ENCODE results near the gene IDH3B.
"Not testable (repeated sequence)": the region's sequence is repeated elsewhere in the genome, so short reads cannot be mapped to it uniquely, and the experiment has no call there.

Gene IDH3B

DNA sequence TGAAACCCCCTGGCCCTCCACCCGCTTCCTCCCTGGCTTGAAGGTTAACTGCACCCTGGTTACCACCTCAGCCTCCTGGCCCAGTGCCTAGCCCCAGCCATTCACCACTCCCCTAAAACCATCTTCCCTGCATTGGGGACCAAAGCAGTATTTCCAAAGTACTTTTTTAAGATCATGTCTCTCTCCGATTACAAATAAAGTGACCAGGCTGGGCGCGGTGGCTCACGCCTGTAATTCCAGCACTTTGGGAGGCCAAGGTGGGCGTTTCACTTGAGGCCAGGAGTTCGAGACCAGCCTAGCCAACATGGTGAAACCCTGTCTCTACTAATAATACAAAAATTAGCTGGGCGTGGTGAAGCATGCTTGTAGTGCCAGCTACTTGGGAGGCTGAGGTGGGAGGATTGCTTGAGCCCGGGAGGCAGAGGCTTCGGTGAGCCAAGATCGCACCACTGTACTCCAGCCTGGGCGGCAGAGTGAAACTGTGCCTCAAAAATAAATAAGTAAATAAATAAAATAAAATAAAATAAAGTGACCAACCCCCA, 32.0 kb upstream of the IDH3B start:
- DNase-seq = not testable (repeated sequence)

DNA sequence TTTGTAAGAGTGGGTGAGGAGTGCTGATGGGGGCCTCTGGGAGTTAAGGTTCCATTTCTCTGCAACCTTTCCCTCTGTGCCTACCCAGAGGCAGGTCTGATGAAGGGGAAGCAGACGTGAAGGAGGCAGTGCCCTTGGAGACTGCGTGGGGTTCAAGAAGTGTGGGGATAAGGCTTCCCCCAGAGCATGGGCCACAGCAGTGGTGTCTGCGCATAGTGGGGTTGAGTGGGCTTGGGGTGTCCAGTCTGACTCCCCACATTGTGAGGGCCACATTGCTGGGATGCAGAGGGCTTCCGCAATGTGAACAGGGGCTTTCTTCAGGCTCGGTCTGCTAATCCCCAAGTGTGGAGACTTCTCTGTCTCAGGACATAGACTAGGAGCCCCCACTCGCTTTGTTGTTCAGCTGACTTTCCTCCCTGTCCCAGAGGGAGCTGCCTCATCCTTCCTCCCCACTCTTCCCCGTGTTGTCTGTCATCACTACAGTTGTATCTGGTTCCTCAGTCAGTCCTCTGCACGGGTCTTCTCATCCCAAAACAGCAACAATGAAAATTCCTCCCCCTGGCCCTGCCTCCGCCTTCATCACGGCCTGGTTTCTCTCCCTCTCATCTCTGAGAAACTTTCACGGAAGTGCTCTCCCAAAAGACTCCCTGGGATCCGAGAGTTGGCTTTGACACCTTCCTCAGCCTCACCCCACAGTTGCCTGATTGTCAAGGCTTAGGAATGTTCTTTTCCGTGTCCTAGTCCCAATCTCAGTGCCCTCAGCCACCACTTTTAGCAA, 31.4 kb upstream of the IDH3B start:
- no peak for DNase-seq

DNA sequence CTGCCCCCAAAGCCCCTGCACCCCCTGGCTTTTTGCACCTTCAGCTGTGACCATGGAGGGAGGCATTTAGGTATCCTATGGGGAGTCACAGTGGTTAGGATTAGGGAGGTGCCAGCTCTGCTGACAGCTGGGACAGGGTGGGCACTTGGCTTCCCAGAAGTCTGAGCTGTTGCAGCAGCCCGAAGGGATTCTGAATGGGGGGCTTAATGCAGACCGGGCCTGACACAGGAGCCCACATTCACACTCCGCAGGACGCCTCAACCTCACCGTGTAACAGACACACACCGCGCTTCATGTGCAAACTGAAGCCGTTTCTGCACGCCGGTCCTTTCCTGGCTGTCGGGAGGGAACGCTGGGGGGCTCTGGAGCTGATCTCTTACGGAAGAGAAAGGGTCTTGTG, 30.5 kb upstream of the IDH3B start:
- no peak for DNase-seq

DNA sequence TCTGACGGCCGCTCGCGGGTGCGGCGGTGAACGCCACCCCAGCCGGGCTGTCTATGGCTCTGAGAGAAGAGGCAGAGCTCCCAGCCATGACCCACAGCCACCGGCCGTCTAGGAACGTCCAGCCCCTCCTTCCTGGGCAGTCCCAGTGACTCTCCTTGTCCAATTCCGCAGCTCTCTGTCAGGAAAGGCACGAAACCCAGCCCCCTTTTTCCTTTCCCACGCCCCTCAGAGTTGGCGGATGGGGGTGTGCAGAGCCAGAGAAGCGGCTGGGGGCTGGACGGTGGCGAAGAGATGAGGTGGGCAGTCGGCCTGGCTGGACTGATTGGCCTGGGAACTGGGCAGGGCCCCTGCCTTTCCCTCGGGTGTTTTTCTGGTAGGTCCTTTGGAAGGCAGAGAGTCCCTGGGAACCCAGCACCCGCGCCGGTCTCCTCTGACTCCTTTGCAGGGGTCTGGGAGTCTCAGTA, 30.0 kb upstream of the IDH3B start:
- DNase-seq = no peak

DNA sequence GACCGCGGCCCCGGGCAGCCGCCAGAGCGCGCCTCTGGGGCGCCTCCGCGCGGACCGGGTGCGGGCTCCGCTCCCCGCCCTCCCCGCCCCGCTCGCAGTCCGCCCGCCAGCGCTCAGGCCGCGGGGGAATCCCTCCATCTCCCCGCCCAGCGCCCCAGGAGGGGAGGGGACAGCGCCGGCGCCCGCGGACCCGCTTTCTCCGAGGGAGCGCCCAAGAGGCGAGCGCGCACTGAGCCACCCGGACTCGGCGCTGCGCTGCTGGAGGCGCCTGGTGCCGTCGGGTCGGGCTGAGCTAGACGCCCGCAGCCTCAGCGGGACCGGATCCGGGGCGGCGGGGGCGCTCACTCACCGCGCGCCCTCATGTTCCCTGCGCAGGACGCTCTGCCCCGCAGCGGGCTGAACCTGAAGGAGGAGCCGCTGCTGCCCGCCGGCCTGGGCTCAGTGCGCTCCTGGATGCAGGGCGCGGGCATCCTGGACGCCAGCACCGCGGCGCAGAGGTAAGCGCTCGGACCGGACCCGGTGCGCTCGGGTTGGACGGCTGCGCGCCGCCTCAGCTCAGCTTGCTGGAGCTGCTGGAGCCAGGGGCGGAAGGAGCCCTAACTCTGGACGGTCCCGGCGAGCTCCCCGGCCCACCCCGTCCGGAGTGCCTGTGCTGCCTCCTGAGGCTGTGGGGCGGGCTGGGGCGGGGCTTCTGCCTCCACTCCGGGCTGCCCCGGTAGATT, 29.4 kb upstream of the IDH3B start:
- peak; percentile 80 for DNase-seq

DNA sequence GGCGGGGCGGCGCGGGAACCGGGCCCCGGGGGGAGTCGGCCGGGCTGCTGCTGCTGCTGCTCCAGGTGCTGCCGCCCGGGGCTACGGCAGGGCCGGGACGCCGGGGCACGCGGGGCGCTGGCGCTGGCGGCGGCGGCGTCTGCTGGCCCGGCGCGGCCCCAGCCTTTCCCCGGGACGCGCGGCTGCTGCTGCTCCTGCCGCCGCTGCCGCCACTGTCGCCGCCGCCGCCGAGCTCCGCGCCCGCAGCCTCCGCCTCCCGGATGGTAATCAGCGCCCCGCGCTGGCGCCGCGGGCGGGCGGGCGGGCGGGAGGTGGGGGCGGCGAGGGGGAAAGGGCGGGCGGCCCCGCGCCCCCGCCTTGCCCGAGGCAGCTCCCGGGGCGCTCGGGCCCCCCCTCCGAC, 28.9 kb upstream of the IDH3B start:
- no peak for DNase-seq

DNA sequence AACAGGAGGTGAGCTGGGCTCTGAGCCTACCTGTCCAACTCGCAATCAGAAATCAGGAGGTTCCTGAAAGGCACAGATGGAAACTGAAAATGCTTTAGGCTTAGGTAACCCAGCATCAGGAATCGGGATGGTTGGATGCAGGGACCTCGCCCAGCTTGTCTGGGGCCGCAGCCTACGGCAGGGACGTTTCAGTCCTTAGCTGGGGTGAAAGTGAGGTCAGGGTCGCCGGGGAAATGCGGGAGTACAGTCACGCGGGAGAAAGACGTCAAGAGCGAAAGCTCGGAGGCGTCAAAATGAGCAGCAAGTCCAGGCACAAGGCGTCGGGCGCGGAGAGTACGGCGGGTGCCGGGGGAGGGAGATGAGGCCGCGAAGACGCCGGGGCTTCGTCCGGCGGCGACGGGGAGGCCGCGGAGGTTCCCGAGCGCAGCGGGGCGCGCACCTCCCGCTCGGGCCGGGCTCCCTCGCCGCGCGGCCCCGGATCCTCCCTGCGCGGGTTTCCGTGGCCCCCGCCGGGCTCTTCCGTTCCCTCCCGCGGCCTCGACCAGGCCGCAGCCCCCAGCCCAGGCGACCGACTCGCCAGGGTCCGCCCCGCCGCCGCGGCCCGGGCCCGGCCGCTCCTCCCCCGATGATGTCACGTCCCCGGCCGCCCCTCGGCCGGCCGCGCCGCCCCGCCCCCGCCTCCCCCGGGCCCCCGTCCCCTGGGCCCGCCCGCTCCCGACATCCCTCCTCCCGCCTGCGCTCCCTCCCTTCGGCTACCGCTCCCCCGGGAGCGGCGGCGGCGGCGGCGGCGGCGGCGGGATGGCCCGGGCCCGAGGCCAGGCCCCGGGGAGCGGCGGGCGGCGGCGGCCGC, 28.2 kb upstream of the IDH3B start, which contains the start of gene EBF4:
Gene EBF4, plus strand, starts transcription at position 745 of the 850 bp plus-strand sequence. CDS start 866 bp downstream, outside the sequence.
- peak; percentile 80 for DNase-seq

DNA sequence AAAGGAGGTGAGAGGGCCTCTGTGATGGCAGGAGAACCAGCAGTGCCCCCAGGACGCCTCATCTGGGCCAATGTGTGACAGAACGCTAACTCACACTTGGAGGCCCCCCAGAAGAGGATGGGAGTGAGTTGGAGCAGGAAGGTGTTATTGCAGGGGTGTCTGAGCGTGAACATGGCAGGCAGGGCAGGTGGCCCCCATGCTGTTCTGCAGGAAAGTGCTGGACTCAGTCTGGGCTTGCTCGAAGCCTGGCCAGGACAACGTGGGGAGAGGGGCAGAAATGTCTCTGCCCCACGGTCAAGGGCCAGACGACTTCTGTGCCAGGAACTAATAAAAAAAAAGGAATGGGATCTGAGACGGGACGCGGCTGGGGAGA, 27.6 kb upstream of the IDH3B start:
- DNase-seq = no peak

DNA sequence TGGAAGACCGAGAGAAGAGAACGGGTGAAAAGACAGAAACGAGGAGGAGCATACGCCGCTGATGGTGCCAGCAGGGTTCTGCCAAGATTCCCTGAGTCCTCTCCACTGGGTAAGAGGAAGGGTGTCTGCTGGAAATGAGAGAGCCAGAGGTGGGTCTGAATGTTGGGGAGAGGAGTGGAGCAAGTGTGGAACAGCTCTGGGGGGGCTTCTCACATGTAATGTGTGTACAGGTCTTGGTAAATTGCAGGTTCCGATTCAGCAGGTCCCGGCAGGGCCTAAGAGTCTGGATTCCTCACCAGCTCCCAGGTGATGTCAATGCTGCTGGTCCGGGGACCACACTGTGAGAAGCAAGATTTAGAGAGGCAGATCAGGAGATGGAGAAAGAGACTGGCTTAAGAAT, 27.1 kb upstream of the IDH3B start:
- no peak for DNase-seq

DNA sequence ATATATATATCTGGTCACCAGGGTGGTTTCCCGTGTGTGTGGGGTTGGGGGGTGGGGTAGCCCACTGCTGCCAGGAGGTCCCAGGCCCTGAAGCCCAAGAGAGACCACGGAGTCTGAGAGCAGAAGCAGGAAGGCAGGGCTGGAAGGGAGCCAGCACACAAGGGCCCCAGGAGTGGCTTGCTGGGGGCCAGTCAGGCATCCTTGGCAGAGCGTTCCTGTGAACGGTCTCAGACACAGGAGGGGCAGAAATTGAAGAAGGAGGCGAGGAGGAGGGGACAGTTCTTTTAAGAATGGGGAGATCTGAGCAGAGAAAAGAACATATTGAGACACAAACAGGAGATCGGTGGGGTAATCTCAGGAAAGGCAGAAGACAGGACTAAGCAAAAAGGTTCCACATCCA, 26.7 kb upstream of the IDH3B start:
- DNase-seq = no peak

DNA sequence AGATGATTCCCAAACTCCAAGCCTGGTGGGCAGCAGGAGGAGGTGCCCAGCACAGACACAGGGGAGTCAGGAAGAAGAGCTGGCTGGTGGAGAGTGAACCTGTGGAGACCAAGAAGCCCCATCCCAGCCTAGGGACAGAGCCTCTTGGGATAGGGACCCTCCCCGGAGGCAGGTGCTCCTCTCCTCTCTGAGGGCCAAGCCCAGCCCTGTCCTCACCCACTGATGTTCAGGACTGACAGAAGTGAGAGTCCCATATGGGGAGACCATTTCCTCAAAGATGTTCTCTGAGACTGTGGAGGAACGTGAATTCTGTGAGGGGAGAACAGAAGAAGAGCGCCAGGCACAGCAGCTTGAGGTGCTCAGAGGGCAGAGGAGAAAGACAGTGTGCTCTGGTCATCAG, 26.2 kb upstream of the IDH3B start:
- DNase-seq = no peak

DNA sequence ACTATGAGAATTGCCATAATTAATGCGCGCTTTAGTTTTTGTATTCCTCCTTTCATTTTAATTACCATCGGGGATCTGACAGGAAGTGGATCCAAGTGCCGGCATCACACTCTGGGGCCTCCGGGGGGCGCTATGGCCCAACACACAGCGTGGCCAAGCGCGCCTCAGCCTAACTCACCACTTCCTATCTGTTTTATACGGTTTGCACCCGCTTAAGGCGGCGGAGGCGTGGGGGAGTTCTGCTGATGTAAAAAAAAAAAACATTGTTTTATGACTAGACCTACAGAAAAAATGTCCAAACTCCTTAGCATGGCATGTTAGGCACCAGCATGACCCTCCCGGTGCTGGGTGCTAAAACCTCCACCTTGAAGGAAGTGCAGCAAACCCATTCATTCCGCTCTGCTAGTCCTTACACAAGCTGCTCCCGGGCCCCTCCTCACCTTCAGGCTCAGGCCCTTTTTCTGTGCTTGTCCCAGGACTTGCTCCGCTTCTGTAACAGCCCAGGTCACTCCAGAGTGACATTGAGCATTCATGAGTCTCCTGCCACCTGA, 24.1 kb upstream of the IDH3B start:
- DNase-seq = peak; percentile 41

DNA sequence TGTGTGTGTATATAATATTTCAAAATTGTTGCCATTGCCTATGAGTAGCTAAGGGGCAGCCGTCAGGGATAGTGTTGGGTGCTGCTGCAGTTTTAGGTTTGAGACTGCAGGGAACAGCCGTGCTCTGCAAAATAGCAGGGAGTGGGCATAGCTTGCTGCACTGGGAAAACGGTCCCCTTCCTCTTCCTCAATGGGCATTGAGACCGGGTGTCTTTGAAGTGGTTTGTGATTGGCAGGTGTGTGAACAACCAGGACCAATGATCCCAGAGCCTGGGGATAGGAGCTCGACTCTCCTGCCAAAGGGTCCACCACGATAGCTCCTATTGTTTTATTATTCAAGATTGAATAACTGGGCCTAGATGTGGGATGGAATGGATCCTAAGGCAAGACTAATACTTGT, 23.5 kb upstream of the IDH3B start:
- DNase-seq = no peak

DNA sequence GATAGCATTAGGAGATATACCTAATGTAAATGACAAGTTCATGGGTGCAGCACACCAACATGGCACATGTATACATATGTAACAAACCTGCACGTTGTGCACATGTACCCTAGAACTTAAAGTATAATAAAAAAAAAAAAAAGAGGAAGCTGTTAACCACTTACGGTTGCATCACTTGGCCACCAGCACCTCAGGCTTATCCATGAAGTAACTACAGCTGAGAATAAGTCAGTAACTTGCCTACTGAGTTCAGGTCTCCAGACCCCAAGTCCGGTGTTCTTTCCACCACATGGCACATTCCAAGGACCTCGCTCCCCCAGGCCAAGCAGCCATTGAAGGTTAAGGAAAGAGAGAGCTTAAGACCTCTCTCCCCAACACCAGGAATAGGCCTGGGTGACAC, 20.8 kb upstream of the IDH3B start:
- not testable (repeated sequence) for DNase-seq

DNA sequence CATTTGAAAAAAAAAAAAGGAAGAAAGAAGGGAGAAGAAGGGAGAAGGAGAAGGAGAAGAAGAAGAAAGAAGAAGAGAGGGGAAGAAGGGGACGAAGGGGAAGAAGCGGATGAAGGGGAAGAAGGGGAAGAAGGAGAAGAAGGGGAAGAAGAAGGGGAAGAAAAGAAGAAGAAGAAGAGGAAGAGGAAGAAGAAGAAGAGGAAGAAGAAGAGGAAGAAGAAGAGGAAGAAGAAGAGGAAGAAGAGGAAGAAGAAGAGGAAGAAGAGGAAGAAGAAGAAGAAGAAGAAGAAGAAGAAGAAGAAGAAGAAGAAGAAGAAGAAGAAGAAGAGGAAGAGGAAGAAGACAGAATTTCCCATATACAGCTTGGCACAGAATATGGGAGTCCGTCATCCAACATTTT, 18.0 kb upstream of the IDH3B start:
- not testable (repeated sequence) for DNase-seq

DNA sequence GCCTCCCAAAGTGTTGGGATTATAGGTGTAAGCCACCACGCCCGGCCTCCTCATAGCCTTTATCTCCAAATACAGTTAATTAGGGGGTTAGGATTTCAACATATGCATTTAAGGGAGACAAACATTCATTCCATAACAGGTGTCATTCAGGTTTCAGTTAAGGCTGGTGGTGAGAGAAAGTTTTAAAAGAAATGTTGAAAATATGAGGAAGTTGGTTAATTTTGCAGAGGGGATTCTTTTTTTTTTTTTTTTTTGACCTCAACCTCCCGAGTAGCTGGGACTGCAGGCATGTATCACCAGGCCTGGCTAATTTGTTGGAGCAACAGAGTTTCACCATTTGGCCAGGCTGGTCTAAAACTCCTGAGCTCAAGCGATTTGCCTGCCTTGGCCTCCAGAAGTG, 16.0 kb upstream of the IDH3B start:
- no peak for DNase-seq

DNA sequence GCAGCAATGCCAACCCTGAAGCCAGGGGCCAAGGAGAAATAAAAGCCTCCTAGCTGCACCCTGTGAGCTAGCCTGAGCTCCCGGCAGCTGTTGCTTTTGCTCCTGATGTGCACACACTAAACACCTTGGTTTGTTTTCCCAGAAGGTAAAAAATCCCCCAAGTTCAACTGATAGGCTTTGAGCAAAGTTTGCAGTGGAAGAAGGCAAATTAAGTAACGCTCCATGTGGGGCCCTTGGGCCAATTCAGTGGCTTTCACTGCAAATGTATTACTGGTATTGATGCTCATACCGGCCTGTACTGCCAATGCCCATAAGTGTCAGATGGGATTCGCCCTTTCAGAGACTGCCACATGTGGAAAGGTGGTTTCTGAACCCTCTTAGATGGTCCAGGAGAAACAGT, 9.4 kb upstream of the IDH3B start:
- DNase-seq = no peak

DNA sequence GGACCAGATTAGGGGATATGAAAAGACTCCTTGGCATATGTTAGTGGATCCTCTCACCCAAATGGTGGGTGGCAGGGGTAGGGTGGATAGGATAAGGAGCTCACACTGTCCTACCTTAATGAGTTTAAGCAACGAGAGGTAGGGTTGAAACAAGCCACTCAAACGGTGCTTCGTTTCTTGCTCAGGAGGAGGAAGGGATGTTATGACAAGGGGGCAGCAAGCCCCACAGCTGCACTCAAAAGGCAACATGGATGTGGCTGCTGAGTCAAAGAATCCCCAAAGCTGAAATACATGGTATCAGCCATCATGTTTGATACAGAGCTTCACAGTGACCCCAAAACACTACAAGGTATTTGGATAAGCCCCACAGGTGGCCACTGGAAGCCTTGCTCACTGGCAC, 8.4 kb upstream of the IDH3B start:
- no peak for DNase-seq

DNA sequence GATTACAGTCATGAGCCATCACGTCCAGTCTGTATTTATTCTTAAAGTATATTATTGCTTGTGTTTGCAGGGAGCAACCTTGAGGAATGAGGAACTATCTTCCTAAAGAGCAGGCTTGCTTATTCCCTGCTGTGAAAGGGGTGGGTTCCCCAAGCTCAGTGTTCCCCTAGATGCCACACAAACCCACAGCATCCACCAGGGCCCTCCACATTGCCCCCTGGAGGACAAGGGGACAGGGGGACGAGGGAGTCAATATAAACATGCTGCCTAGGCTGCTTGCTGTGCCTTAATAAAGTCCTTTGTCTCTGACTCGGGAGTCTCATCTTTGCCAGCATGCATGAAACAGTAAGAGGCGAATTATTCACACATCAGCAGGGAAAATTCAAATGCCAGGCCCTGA, 8.0 kb upstream of the IDH3B start:
- DNase-seq = no peak

DNA sequence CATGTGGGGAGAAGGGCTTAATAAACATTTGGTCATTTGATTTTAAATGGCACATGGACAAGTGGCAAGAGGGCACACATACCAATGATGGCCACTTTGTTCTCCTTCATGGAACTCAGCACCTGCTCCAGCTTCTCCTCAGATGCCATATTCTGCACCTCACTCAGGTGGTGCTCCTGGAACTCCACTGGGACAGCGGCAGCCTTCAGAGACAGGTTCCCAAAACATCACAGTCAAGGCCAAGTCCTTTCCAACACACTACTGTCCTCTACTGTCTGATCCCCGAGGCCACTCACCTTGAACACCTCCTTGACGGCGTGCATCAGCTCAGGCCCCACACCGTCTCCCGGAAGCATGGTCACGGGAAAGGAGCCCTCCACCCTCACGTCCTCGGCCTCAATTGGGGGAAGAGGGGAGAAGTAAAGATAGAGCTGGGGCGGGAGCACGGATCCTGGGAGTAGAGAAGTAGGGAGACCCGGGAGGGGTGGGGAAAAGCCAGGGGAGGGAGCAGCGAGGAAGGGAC, 591 bp downstream of the IDH3B start:
- DNase-seq = no peak

DNA sequence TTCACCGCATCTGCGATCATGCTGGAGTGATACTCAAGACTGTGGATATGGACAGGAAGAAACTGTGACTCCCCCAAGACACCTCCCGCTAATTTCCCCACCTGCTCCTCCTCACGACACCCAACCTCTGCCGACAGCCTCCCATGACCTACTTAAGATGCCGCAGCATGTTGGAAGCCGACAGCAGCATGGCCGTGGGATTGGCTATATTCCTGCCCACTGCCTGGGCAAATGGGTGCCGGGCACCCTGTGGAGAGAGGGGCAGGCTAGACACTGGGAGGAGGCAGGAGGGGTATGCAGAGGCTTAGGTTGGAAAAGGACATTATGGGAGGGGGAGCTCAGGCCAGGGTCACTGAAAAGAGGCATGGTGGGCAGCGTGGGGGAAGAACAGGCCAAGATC, 4.5 kb downstream of the IDH3B start:
- DNase-seq = no peak
